Right hindlimb (tissue), 1 donor: ENCODE results near the gene KLK2.
"Not testable (repeated sequence)": the region's sequence is repeated elsewhere in the genome, so short reads cannot be mapped to it uniquely, and the experiment has no call there.

Experiments used
- DNase-seq: peaks from one replicate; pipeline ENCODE4 v3.0.0-alpha.2; 2018

The KLK2 gene

DNA sequence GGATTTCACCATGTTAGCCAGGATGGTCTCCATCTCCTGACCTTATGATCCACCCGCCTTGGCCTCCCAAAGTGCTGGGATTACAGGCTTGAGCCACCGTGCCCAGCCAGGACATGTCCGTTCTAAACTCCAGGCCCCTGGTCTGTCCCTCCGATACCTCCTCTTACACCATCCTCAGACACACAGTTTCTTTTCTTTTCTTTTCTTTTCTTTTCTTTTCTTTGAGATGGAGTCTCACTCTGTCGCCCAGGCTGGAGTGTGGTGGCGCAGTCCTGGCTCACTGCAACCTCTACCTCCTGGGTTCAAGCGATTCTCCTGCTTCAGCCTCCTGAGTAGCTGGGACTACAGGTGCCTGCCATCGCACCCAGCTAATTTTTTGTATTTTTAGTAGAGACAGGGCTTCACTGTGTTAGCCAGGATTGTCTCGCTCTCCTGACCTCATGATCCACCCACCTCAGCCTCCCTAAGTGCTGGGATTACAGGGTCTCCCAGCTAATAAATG is 22.9 kb downstream of the KLK2 start:
- not testable (repeated sequence) for DNase-seq

DNA sequence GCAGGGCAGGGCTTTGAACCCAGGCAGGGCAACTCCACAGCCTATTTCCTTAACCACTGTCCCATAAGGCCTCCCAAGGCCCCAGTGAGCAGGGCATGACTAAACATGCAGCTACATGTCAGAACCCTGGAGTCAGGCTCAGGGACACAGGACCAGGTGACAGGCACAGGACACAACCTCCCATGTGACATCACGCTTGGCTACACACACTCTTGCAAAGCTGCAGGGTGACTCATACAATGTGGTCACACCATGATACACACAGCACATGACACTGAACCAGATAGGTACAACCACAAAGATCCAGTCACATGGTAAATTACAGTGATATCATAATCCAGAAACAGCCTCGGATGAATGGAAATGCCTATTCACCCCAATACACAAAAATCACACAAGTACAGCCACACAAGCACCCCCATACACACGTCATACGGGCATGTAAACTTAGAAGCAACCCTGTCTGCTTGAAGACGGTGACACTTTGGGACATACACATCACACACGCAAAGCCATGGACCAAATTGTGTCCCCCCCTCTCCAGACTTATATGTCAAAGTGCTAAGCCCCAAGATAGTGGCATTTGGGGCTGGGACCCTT is 23.5 kb downstream of the KLK2 start:
- DNase-seq = no peak

DNA sequence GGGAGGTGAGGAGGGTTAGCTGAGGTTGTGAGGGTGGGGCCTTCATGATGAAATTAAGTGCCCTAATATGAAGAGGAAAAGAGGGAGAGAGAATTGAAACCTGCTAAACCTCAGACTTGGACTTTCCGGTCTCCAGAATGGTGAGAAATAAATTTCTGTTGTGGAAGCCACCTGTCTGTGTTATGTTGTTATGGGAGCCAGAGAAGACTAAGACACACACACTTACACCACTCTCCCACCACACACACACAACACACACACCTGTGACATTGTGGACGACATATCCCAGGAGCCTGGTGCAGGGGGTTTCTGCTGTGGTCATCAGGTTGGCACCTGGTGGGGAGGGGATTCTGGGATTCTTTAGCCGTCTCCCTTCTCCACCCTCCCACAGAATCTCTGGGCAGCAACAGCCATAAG is 24.0 kb downstream of the KLK2 start:
- DNase-seq = no peak

DNA sequence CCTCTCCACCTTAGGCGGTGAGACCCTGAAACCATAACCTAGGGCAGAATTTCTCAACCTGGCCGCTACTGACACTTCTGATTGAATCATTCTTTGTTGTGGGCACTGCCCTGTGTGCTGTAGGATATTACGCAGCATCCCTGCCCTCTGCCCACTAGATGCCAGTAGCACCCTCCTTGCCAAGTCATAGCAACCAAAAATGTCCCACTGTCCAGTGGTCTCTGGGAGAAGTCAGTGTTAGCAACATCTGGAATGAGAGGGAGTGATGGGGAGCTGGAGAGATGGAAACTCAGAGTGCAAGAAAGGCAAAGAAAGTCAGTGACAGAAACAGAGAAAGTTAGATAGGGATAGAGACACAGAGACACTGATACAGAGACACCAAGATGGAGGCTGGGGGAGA is 24.4 kb downstream of the KLK2 start:
- DNase-seq = no peak

DNA sequence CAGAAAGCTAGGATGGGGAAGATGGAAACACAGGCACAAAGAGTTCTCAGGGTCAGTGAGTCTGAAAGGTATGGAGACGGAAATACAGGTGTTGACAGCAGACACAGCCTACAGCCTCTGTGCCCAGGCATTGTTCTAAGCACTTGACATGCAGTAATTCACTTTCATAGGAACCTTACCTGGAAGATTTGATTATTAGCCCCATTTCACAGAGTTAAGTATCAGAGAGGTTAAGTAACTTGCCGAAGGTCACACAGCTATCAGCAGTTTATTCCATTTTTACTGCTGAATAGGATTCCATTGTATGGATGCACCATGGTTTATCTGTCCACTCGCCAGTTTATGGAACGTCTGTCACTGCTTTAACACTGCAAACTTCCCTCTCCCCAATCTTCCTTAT is 24.8 kb downstream of the KLK2 start:
- DNase-seq = no peak

DNA sequence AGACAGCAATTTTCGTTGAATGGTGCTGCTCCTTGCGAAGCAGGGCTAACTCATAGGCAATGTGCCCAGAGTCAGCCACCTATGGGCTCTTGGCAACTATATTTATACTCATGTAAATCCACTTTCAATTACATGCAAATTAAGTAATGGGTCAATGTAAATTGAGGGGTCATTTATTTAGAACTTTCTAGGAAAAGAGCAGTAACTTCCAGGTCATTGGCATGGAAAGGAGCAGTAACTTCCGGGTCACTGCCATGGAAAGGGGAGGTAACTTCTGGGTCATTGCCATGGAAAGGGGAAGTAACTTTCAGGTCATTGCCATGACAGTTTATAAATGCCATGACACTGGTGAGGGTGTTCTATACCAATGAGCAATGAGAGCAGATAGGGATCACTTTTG is 26.3 kb downstream of the KLK2 start:
- DNase-seq = no peak

DNA sequence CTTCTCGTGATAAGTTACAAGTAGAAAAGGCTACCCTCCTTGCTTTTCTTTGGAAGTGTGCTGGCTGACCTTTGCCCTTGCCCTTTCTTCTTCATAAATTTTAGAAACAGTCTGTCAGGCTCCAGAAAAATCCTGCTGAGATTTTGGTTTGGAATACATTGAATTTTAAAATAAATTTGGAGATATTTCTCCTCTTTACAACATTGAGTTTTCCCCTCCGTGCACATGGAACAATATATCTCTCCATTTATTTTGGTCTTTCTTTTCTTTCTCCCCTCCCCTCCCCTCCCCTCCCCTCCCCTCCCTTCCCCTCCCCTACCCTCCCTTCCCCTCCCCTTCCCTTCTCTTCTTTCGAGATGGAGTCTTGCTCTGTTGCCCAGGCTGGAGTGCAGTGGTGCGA is 29.4 kb downstream of the KLK2 start:
- no peak for DNase-seq

DNA sequence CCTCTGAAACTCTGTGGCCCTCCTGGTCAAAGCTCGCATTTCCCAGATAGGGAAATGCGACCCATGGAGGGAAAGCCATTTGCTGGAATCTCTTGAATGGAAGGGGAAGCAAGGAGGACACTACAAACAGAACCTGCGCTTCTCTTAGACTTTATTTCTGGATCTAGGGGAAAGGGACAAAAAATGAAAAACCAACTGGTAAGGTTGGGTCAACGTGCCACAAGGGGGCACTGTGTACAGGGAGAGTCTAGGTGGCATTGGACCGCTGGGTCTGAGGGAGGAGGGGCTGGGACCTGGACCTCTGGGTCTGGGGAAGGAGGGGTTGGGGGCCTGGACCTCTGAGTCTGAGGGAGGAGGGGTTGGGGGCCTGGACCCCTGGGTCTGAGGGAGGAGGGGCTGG is 33.0 kb downstream of the KLK2 start:
- DNase-seq = no peak

DNA sequence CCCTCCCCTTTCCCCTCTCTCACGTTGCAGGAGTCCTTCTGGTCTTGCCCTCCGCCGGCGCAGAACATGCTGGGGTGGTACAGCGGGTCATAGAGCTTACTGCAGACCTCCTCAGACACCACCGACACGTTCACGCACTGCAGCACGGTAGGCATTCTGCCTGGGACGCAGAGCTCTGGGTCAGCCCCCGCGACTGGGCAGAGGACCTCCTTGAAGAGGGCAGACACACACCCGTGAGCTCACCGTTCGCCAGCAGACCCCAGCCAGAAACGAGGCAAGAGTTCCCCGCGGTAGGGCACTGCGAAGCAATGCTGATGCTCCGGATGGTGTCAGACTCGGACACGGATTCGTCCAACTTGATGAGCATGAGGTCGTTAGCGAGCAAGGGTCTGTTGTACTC is 35.1 kb downstream of the KLK2 start:
- no peak for DNase-seq

DNA sequence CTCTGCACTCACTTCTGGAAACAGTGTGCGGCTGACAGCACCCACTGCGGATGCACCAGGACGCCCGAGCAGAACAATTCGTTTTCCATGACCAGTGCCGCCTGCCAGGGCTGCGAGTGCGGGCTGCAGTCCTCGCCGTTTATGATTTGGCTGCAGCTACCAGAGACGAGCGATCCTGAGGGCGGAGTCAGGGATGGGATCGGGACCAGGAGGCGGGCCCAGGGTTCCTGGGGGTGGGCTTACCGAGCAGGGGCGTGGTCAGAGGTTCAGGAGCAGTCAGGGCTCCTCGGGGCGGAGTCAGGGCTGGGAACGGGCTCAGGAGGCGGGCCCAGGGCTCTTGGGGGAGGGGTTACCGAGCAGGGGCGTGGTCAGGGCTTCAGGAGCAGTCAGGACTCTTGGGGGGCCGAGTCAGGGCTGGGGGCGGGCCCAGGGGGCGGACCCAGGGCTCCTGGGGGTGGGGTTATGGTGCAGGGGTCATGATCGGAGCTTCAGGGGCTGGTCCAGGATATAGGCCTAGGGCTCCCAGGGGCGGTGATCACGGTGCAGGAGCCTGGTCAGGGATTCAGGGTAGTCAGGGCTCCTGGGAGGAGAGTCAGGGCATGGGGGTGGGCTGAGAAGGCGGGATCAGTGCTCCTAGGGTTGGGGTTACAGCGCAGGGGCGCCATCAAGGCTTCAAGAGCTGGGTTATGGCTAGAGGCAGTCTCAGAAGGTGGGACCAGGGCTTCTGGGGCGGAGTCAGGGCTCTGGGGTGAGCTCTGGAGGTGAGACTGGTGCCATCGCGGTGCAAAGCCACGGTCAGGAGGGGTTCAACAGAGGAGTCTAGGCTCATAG is 36.2 kb downstream of the KLK2 start:
- DNase-seq = peak; percentile 45

DNA sequence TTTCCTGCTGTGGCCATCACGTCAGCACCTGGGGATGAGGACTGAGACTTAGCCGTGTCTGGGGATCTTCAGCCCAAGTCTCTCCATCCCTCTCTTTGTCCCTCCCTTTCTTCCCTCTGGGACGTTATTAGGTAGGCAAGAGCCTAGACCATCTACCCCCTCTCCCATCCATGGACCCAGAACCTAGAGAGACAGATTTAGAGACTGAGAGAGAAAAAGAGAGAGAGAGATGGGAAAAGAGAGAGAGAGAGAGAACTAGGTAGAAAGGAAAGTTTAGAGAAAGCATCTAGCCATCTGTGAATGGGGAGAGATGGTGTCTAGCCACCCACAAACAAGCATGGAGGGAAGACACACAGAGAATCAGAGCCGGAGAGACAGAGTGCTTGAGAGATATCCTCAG is 37.5 kb downstream of the KLK2 start:
- no peak for DNase-seq

DNA sequence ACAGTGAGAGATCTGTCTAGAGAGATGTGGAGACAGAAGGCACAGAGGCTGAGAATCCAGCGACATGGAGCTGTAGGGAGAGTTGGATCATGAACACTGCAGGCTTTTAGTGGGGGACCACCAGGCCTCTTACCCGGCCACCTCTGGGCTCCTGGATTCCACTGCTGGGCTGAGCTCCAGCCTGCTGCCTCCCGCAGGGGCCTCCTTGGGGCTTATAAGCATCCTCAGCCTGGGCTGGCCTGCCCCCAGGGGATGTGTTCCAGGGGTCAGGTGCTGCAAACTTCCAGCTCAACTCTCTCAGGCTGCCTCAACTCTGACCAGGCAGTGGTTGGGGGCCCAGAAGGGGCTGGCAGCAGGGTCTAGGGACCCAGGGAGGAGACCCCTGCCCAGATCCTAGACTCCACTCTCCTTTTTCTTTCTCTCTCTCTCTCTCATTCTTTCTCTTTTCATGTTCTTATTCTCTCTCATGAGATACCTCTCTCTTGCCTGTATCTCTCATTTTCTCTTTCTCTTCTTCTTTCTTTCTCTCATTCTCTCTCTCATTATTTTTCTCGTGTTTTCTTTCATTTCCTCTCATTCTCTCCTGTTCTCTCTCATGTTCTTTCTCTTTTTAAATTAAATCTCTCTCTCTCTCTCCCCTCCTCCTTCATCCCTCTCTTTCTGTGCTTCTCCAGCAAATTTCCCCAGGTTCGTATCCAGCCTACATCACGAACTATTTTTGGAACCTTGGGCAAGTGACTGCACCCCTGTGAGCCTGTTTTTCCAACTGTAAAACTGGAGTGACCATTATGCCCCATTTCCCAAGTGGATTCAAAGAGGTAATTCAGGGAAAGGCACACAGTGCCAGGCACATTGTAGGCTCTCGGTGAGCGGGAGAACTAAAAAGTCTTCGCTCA is 38.2 kb downstream of the KLK2 start, which contains the start of gene KLK4:
Gene KLK4 (minus strand): TSS at position 190 of the 896 bp plus-strand sequence. CDS start 657 bp downstream, outside the sequence.
- DNase-seq = no peak

DNA sequence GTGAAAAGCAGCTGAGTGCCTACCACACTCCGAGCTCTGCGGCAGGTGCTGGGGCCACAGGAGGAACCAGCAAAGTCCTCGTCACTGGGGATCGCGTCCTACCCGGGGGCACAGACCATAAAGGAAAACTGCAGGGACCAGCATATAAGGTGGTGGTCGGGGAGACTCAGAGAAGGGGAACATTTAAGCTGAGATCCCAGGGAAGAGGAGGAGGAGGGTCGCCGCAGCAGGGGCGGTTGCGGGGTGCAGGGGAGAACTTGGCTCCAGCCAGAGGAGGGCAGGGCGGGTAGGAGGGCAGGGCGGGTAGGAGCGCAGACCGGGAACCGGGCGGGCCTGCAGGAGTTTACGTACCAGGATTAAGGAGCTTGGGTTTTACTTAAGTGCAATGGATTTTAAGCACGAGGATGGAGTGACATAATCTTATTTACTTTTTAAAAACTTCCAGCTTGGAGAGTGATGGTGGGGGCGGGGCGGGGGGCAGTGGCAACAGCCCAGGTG is 38.9 kb downstream of the KLK2 start:
- DNase-seq = no peak

DNA sequence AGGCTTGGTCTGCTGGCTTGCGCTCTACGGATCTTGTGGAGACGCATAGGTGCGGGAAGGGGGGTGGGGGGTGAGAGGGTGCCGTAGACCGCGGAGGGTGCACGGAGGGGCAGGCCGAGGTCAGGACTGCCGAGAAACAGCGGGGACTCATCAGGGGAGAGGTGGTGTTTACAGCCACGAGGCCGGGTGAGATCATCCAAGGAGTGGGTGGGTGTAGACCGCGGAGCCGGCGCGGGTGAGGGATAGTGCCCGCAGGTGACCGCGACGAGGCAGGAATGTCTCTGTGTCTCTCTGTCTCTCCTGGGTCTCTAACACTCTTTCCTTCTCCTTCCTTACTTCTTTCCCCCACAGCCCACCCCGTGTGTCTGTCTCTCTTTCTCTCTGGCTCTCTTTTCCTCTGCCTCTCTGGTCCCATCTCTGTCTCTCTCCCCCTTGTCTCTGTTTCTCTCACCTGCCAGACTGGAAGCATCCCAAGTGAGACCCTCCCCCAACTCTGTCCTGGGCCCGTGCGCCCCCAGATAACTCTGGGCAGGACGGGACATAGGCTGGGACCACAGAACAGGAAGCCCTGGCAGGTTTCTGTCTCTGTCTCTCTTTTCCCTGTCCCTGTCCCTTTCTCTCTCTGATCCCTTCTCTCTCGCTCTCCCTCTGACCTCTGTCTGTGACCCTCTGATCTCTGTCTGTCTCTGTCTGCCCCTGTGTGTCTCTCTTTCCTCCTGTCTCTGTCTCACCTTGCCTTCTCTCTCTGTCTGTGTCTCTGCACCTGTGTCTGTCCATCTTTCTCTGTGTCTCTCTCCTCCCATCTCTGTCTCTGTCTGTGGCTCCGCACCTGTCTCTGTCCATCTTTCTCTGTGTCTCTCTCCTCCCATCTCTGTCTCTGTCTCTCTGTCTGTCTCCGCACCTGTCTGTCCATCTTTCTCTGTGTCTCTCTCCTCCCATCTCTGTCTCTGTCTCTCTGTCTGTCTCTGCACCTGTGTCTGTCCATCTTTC is 39.8 kb downstream of the KLK2 start:
- no peak for DNase-seq

DNA sequence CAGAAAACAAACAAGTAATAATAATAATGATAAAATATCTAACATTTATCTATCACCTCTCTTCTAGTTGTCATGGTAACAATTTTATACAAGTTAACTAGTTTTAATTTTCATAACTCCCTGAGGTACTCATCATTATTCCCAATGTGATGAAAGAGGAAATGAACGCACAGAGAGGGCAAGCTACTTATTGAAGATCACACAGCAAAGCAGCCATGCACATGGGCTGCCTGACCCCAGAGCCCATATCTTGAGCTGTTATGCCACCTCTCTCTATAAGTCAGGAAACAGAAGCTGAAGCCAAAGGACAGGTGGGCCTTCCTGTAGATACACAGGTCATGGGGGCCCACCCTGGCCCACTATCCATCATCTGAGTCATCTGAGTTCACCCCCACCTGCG is 42.8 kb downstream of the KLK2 start:
- DNase-seq = no peak

DNA sequence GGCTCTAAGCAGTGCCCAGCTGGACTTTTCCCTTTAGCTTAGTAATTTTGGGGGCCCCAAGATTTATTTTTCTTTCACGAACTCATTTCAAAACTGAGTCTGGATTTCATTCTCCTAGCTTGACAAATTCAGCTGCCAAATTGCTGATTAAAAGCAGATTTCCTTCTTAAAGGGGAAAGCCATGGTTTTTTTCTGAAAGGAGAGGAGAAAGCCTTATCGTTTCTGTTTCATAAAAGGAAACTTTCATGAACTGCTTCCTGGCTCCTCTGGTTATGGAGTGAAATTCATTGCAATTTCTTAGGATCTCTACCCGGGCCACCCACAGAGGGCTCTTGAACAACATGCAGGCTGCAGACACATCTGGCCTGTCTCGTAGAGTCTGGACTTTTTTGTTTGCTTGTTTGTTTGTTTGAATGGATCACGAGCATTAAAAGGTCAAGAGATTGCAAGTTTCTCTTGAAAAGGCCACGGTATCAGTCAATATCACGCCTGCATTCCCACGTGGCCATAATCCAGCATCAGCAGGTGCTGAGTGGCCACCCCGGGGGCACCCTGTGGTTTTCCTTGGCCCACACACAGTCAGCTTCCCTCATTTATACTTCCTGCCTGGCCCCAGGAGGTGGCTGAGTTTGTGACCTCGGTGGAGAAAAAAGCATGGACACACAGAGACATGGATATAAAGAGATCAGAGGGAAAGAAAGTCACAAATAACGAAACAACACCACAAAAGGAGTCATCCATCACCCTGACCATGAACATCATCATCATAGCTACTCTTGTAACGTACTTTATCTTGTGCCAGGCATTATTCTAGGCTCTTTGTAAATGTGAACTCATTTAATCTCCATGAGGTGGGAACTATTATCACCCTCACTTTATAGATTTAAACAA is 48.4 kb downstream of the KLK2 start:
- DNase-seq = no peak

DNA sequence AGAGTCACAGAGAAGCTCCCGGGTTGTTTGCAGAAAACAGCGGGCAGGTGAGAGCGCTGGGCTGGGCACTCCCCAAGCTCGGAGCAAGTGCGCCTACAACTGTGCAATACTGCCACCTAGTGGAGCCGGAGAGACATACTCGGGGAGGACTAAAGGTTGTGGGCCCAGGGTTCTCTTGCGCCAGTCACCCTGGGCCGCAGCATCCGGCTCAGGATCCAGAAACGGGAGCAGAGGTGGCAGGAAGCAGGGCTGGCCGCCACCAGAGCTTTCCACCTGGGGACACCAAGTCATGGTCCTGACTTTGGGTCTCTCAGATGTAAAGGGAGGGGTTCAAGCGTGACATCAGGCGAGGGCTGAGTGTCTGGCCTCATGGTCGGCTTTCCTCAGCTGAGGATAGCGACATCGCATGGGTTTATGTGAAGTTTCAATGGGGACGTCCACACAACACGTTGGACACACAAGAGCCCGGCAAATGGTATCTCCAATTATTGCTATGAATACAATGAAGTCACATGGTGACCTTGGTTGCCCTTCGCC is 49.1 kb downstream of the KLK2 start:
- DNase-seq = peak; percentile 69

DNA sequence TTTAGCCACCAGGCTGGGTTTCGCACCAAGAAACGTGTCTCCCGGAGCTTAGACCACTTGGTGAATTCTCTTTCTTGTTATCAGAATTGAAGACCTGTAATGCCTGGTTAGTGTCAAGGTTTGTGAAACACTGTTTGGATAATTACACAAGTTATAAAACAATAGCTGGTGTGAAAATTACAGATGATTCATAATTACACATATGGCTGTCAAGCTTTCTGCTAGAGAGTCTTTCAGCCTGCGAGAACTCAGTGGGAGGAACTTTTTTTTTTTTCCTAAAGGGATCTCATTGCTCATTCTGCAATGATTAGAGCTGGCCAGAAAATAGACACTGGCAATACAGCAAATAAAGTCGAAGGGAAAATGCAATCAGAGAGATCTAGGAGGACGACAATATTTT is 51.3 kb downstream of the KLK2 start:
- DNase-seq = no peak

DNA sequence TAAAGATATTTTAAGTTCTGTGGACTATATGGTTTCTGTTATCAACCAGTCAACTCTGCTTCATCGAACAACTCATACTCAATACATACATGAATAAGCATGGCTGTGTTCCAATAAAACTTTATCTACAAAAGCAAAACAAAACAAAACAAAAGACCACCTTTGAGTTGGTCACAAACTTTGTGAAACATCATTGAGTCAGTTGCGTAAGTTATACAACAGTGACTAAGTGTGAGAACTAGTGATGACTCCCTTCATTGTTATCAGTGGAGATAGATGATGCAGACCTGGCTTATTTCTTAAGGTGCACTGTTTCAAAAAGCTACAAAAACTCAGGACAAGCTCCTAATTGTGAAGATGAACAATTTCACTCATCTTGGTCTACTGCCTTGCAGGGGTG is 52.5 kb downstream of the KLK2 start:
- DNase-seq = no peak

DNA sequence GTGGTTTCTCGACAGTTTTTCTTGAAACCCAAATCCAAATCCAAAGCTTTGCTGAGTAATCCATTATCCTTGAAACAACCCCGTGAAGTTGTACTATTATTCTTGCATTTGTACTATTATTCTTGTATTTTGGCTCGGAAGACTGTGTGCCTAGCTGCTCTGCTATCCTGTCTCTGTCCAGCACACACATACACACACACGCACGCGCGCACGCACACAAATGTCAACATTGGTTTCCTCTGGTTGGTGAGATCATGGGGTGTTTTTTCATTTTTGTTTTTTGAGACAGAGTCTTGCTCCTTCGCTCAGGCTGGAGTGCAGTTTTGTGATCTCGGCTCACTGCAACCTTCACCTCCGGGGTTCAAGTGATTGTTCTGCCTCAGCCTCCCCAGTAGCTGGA is 52.9 kb downstream of the KLK2 start:
- DNase-seq = no peak

DNA sequence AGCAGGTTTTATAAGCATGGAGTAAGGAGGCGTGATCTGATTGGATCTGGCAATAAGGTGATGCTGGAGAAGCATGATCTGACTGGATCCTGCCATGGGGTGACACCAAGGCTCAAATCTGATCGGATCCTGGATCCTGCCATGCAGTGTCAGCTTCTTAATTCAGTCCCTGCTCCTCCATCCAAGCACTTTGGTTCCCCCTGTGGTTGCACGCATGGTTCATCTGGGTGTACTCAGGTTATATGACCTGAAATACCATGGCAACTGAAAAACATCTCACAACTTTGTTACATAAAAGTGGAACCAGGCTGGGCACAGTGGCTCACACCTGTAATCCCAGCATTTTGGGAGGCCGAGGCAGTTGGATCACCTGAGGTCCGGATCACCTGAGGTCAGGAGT is 55.6 kb downstream of the KLK2 start:
- DNase-seq = no peak
